ENCODE results near the gene GPC1. TPM values are rescaled to one million over a fixed set of nuclear protein-coding genes. Genes with fewer than 3 reads are reported as not detected.
A peak's percentile ranks its signal among the peaks of the same experiment; 100 is the strongest.
"Not testable (repeated sequence)": the region's sequence is repeated elsewhere in the genome, so short reads cannot be mapped to it uniquely, and the experiment has no call there.

Gene GPC1
- total and polyA plus RNA-seq, 2 of the 4 experiments (the other 2 are of a cell fraction): 16.0 to 211 TPM

DNA sequence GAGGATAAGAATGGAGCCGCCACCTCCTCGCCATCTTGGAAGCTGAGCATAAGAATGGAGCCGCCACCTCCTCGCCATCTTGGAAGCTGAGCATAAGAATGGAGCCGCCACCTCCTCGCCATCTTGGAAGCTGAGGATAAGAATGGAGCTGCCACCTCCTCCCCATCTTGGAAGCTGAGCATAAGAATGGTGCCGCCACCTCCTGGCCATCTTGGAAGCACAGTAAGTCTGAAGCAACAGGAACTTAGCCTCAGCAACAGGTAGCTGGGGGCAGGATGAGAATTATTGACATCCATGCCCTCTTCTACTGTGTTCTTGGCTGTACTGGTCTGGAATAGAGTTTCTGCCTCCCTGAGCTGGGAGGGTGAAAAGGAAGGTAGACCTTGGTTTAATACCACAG, 61.6 kb downstream of the GPC1 start:
- DNase-seq: peak; percentile 15

More for the DNA sequence above, 61.6 kb downstream of the GPC1 start:
- H3K4ac ChIP-seq (ENCODE audit: low read depth, low read length); H3K27me3 ChIP-seq (ENCODE audit: control insufficient read depth, insufficient read depth, low read length); H2BK120ac ChIP-seq (ENCODE audit: low read depth, low read length); H2BK15ac ChIP-seq (ENCODE audit: low read depth, low read length); POLR2A ChIA-PET (ENCODE audit: unreplicated experiment); intact Hi-C loops (cut with micrococcal nuclease); H3K56ac ChIP-seq (ENCODE audit: extremely low read depth, insufficient read depth, low read length); H3K36me3 ChIP-seq (ENCODE audit: control insufficient read depth, insufficient read depth, low read length); H3K9me3 ChIP-seq (ENCODE audit: control insufficient read depth, insufficient read depth, low read length); dilution Hi-C loops (cut with HindIII; ENCODE audit: low sequenced_read_pairs, unreplicated experiment); H2AK5ac ChIP-seq (ENCODE audit: low read depth, low read length); H3K27ac ChIP-seq (ENCODE audit: insufficient read depth, low read length); H3K4me2 ChIP-seq (ENCODE audit: low read depth, low read length); H3K18ac ChIP-seq (ENCODE audit: low read depth, low read length); H4K20me1 ChIP-seq (ENCODE audit: insufficient read depth, low read length); H3K79me1 ChIP-seq (ENCODE audit: low read depth in 1 of 2, low read length in 2 of 2); CTCF ChIA-PET; H3K4me1 ChIP-seq (ENCODE audit: control insufficient read depth, insufficient read depth, low read length); H2BK20ac ChIP-seq (ENCODE audit: low read depth, low read length); H4K5ac ChIP-seq (ENCODE audit: low read depth, low read length); ATAC-seq (ENCODE audit: low read depth); H4K8ac ChIP-seq (ENCODE audit: low read depth in 2 of 2, low read length in 2 of 2); H2AFZ ChIP-seq (replicated peaks; ENCODE audit: low read length, poor library complexity); H3K14ac ChIP-seq (replicated peaks; ENCODE audit: low read depth, low read length); H2BK5ac ChIP-seq (ENCODE audit: low read depth, low read length, poor library complexity, severe bottlenecking); H3K4me3 ChIP-seq (ENCODE audit: insufficient read depth, low read depth, low read length); BruUV-seq (replicated peaks); H2AK9ac ChIP-seq (replicated peaks; ENCODE audit: low read depth, low read length, poor library complexity); H3K9ac ChIP-seq (ENCODE audit: low read depth, low read length); in situ Hi-C loops (cut with MboI; ENCODE audit: low sequenced_read_pairs); H4K91ac ChIP-seq (ENCODE audit: insufficient read depth, low read depth, low read length); H3K23ac ChIP-seq (ENCODE audit: low read depth, low read length): not testable (repeated sequence)
- TF ChIP-seq RAD21 (IDR thresholded peaks at IDR 0.05; ENCODE audit: low read length): 0 out of 2 replicates have a peak, but pooled peaks have one; percentile 4
- peaks cover 10% of the 10 kb centered on the region; the same call in 1 of the 2 replicates for H3K9me1 ChIP-seq (ENCODE audit: insufficient read depth, low read length)
- WGBS, 2 experiments (ENCODE audit: extremely low coverage in 2 of 2, insufficient read length in 1 of 2): no CpG with 5 or more reads among the region's 7 CpGs
